ENCODE results near the gene SLC25A13.

The SLC25A13 gene

DNA sequence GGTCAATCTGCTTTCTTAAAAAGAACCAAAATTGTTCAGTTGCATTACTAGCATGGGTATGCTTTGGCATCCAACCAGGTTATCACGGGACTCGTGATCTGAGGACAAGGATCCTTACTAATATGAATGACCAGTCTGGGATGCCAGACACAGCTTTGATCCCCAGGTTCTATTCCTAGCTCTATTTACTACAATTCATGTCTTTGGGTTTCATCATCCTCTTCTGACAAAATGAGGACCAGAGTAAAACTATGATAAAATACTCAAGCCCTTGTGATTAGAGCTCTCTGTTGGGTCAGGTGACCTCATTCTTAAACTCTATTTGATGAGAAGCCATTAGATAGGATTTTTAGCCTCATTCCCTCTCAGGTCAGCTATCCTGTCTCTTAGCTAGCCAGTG lies 119.8 kb downstream of the SLC25A13 start:
- DNase-seq (ENCODE audit: low read depth in 1 of 2, low spot score in 1 of 2): no peak
- Histone ChIP-seq H3K27me3 (ENCODE audit: insufficient read depth, poor library complexity, severe bottlenecking) (no peaks in the 10 kb centered on the region), H3K27ac (replicated peaks) (no peak overlapping the region), H3K4me3 (replicated peaks; ENCODE audit: insufficient read depth, low read length) (no peak overlapping the region)
- TF ChIP-seq, protein P1, sequence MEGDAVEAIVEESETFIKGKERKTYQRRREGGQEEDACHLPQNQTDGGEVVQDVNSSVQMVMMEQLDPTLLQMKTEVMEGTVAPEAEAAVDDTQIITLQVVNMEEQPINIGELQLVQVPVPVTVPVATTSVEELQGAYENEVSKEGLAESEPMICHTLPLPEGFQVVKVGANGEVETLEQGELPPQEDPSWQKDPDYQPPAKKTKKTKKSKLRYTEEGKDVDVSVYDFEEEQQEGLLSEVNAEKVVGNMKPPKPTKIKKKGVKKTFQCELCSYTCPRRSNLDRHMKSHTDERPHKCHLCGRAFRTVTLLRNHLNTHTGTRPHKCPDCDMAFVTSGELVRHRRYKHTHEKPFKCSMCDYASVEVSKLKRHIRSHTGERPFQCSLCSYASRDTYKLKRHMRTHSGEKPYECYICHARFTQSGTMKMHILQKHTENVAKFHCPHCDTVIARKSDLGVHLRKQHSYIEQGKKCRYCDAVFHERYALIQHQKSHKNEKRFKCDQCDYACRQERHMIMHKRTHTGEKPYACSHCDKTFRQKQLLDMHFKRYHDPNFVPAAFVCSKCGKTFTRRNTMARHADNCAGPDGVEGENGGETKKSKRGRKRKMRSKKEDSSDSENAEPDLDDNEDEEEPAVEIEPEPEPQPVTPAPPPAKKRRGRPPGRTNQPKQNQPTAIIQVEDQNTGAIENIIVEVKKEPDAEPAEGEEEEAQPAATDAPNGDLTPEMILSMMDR (IDR thresholded peaks at IDR 0.05; ENCODE audit: insufficient read depth, low read length): no peak
- TF ChIP-seq, protein P2, sequence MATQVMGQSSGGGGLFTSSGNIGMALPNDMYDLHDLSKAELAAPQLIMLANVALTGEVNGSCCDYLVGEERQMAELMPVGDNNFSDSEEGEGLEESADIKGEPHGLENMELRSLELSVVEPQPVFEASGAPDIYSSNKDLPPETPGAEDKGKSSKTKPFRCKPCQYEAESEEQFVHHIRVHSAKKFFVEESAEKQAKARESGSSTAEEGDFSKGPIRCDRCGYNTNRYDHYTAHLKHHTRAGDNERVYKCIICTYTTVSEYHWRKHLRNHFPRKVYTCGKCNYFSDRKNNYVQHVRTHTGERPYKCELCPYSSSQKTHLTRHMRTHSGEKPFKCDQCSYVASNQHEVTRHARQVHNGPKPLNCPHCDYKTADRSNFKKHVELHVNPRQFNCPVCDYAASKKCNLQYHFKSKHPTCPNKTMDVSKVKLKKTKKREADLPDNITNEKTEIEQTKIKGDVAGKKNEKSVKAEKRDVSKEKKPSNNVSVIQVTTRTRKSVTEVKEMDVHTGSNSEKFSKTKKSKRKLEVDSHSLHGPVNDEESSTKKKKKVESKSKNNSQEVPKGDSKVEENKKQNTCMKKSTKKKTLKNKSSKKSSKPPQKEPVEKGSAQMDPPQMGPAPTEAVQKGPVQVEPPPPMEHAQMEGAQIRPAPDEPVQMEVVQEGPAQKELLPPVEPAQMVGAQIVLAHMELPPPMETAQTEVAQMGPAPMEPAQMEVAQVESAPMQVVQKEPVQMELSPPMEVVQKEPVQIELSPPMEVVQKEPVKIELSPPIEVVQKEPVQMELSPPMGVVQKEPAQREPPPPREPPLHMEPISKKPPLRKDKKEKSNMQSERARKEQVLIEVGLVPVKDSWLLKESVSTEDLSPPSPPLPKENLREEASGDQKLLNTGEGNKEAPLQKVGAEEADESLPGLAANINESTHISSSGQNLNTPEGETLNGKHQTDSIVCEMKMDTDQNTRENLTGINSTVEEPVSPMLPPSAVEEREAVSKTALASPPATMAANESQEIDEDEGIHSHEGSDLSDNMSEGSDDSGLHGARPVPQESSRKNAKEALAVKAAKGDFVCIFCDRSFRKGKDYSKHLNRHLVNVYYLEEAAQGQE (IDR thresholded peaks at IDR 0.05; ENCODE audit: insufficient replicate concordance, low read depth): no peak
- TF ChIP-seq POLR2AphosphoS5 (IDR thresholded peaks at IDR 0.05; ENCODE audit: low read depth): no peak
- TF ChIP-seq SPI1 (IDR thresholded peaks at IDR 0.05; ENCODE audit: borderline replicate concordance, low read depth): no peak
- no peak for TF ChIP-seq GABPA (IDR thresholded peaks at IDR 0.05; ENCODE audit: low read depth)

DNA sequence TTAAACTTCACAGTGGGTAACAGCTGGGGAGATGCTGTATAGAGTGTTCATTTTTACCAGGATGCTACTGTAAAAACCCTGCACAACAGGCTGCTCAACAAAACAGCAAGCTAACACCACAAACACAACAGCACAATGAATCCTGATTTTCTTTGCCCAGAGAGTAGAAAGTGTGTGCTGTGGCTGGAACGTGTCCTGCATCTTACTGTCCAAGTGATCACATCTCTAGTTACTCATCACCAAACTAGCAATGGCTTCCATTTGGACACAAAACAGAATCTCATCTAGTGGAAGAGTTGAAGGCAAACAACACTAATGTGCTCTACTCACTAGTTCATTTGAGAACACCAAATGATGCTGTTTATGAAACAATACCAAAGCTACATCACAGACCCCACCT lies 121.2 kb downstream of the SLC25A13 start:
- Histone ChIP-seq H3K4me3 (replicated peaks; ENCODE audit: insufficient read depth, low read length) (no peak overlapping the region), H3K27me3 (ENCODE audit: insufficient read depth, poor library complexity, severe bottlenecking) (no peaks in the 10 kb centered on the region), H3K27ac (replicated peaks) (no peak overlapping the region)
- no peak for TF ChIP-seq POLR2AphosphoS5 (IDR thresholded peaks at IDR 0.05; ENCODE audit: low read depth)
- TF ChIP-seq SPI1 (IDR thresholded peaks at IDR 0.05; ENCODE audit: borderline replicate concordance, low read depth): no peak
- TF ChIP-seq, protein P1 (IDR thresholded peaks at IDR 0.05; ENCODE audit: insufficient read depth, low read length): no peak
- TF ChIP-seq, protein P2 (IDR thresholded peaks at IDR 0.05; ENCODE audit: insufficient replicate concordance, low read depth): no peak
- no peak for TF ChIP-seq GABPA (IDR thresholded peaks at IDR 0.05; ENCODE audit: low read depth)
- DNase-seq (ENCODE audit: low read depth in 1 of 2, low spot score in 1 of 2): no peak

DNA sequence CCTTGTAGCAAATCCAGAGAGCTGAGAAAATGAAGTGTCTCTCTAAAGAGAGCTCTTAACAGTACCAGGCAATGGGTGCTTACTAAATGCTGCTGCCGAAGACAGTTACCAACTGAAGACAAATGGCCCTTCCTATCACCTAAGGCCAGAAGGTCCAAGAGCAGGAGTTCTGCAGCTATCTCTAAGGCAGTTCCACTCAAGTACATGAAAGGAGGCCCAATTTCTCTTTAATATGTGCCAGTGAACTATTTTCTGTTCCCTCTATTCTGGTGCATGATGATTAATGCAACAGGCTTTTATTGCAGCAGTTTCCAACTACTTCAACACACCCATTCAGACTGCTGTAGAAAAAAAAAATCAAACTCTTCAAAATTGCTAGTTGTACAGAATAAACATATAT lies 122.5 kb downstream of the SLC25A13 start:
- TF ChIP-seq, protein P1 (IDR thresholded peaks at IDR 0.05; ENCODE audit: insufficient read depth, low read length): no peak
- no peak for TF ChIP-seq POLR2AphosphoS5 (IDR thresholded peaks at IDR 0.05; ENCODE audit: low read depth)
- TF ChIP-seq, protein P2 (IDR thresholded peaks at IDR 0.05; ENCODE audit: insufficient replicate concordance, low read depth): no peak
- no peak for TF ChIP-seq GABPA (IDR thresholded peaks at IDR 0.05; ENCODE audit: low read depth)
- no peak for TF ChIP-seq SPI1 (IDR thresholded peaks at IDR 0.05; ENCODE audit: borderline replicate concordance, low read depth)
- Histone ChIP-seq H3K27me3 (ENCODE audit: insufficient read depth, poor library complexity, severe bottlenecking) (no peaks in the 10 kb centered on the region), H3K4me3 (replicated peaks; ENCODE audit: insufficient read depth, low read length) (no peak overlapping the region), H3K27ac (replicated peaks) (no peak overlapping the region)
- no peak for DNase-seq (ENCODE audit: low read depth in 1 of 2, low spot score in 1 of 2)

All from HL-60 (cell line).